ENCODE measurements around the gene TTLL6.
"Not testable (repeated sequence)": the region's sequence is repeated elsewhere in the genome, so short reads cannot be mapped to it uniquely, and the experiment has no call there.

TTLL6 gene

DNA sequence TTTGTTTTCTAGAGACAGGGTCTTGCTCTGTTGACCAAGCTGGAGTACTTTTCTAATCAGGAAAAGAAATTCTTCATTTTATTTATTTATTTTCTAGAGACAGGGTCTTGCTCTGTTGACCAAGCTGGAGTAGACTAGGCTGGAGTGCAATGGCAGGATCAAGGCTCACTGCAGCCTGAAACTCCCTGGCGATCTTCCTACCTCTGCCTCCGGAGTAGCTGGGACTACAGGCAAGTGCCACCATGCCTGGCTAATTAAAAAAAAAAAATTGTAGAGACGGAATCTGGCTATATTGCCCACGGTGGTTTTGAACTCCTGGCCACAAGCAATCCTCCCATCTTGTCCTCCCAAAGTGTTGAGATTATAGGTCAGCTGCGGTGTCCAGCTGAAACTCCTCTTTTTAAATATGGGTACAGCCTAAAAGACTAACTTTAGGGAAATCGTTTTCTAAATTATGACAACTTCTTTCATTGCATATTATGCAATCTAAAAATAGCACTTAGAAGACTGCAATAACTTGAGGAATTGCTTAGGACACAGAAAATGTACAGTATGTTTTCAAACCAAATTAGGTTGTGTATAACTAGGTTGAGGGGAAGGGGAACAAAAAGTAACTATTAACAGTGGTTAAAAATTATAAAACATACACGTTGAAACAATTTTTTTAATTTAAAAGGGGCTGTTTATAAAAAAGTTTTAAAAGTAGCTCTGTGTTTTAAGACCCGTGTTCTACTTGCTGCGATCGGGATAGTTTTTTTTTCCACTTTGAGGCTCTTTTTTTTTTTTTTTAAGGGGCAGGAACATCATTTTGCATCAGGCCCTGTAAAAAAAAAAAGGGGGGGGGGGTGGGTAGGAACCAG, 99.4 kb downstream of the TTLL6 start:
- H3K4me3 ChIP-seq, result no peak overlapping the region
- H3K27ac ChIP-seq, result no peak overlapping the region

DNA sequence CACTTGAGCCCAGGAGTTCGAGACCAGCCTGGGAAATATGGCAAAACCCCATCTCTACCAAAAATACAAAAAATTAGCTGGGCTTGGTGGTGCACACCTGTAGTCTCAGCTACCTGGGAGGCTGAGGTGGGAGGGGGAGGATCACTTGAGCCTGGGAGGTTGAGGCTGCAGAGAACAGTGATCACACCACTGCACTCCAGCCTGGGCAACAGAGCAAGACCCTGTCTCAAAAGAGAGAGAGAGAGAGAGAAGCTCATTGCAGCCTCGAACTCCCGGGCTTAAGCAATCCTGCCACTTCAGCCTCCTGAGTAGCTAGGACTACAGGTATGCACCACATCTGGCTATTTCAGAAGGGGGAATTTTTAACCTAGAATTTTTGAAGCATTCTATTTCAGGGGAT, 100.5 kb downstream of the TTLL6 start:
- H3K27ac ChIP-seq, H3K4me3 ChIP-seq: not testable (repeated sequence)

DNA sequence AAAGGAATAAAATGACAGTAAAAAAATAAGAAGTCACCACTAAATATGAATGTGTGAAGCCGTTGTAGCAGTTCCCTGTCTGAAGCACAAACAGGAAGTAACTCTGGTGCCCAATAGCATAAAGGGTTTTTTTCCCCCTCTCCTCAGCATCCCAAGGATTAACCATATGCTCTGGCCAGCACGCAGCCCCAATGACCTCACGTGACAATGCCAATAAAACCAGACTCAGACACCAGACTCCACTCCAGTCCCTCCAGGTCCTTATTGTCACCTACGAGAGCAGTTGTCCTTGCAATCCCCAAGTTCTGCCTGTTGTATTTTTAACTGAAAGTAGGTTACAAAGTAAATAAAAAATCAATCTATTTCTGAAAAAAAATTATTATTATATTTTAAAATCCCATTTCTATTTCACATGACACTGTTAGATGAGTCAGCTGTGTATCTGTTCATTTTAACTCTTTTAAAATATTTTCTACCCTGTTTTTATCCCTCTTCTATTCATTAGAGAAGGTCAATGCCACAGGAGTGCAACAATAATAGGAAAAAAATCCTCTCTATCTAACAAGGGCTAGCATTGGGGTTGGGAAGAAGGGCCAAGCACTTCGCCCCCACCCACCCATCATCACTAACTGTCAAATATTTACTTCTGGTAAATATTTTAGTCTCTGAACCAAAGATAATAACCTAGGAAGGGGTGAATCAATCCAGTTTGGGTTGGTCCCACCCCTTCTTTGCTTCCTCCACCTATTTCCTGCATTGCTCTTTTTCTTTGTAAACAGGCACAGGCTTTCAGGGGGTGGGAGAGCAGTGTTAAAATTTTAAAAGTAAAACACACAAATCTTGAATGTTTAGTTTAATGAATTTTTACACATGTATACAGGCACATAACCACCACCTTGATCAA, 101.3 kb downstream of the TTLL6 start:
- H3K4me3 ChIP-seq, result no peak overlapping the region
- no peak overlapping the region for H3K27ac ChIP-seq

All from skin epidermis (tissue), 12 donors.